Measurements from ENCODE around the gene AMZ1.
A peak's percentile ranks its signal among the peaks of the same experiment; 100 is the strongest.
"Not testable (repeated sequence)": the region's sequence is repeated elsewhere in the genome, so short reads cannot be mapped to it uniquely, and the experiment has no call there.

Gene AMZ1

GRCh38 chr7:2670171-2670570 lies 17.8 kb upstream of the AMZ1 start:
- DNase-seq = no peak

- DNase-seq = peak; percentile 79
Observed at GRCh38 chr7:2670720-2671391, 17.1 kb upstream of the AMZ1 start.

GRCh38 chr7:2673214-2673613 lies 14.8 kb upstream of the AMZ1 start:
- DNase-seq = not testable (repeated sequence)

- no peak for DNase-seq
Observed at GRCh38 chr7:2673934-2674333, 14.1 kb upstream of the AMZ1 start.

GRCh38 chr7:2675256-2675764 lies 12.7 kb upstream of the AMZ1 start:
- DNase-seq = no peak

- DNase-seq = not testable (repeated sequence)
Observed at GRCh38 chr7:2676576-2676975, 11.4 kb upstream of the AMZ1 start.

- DNase-seq = not testable (repeated sequence)
Observed at GRCh38 chr7:2678454-2678853, 9.5 kb upstream of the AMZ1 start.

- not testable (repeated sequence) for DNase-seq
Observed at GRCh38 chr7:2679135-2680127, 8.6 kb upstream of the AMZ1 start.

GRCh38 chr7:2680256-2680655 lies 7.7 kb upstream of the AMZ1 start:
- DNase-seq = no peak

- peak; percentile 57 for DNase-seq
Observed at GRCh38 chr7:2680792-2681490, 7.1 kb upstream of the AMZ1 start.

GRCh38 chr7:2681929-2682799 lies 5.8 kb upstream of the AMZ1 start:
- DNase-seq = no peak

- DNase-seq = no peak
Observed at GRCh38 chr7:2684501-2684900, 3.5 kb upstream of the AMZ1 start.

- DNase-seq = no peak
Observed at GRCh38 chr7:2686101-2686500, 1.9 kb upstream of the AMZ1 start.

- no peak for DNase-seq
Observed at GRCh38 chr7:2687338-2687869, 598 bp upstream of the AMZ1 start.

GRCh38 chr7:2688409-2689342 lies 674 bp downstream of the AMZ1 start:
- DNase-seq = no peak

- DNase-seq = no peak
Observed at GRCh38 chr7:2689343-2689847, 1.4 kb downstream of the AMZ1 start.

GRCh38 chr7:2689951-2690705 lies 2.1 kb downstream of the AMZ1 start:
- DNase-seq = no peak

GRCh38 chr7:2691011-2691707 lies 3.2 kb downstream of the AMZ1 start:
- no peak for DNase-seq

- not testable (repeated sequence) for DNase-seq
Observed at GRCh38 chr7:2691932-2692439, 4.0 kb downstream of the AMZ1 start.
